Mucosa of descending colon (tissue), 3 donors: ENCODE results near the gene VIP. TPM values are rescaled to one million over a fixed set of nuclear protein-coding genes. Genes with fewer than 3 reads are reported as not detected.

Experiments
- ATAC-seq: fragments of 200-7000 bp; cut with Tn5 transposase; one replicate; pipeline ENCODE4 v1.9.1; 2020; ENCODE audit warnings: mild to moderate bottlenecking, moderate library complexity
- DNase-seq, 3 donors: peaks; one replicate each; pipeline ENCODE4 v3.0.0-alpha.2; 2020
- H3K36me3 ChIP-seq: fragments of 200-600 bp; one replicate; pipeline ENCODE4 v1.8.0; 2021; ENCODE audit warnings: low read depth, mild to moderate bottlenecking
- H3K4me1 ChIP-seq: fragments of 200-600 bp; one replicate; pipeline ENCODE4 v1.8.0; 2021; ENCODE audit warnings: low read depth, mild to moderate bottlenecking
- H3K4me3 ChIP-seq: fragments of 200-600 bp; one replicate; pipeline ENCODE4 v1.8.0; 2021; ENCODE audit warnings: mild to moderate bottlenecking
- H3K9me3 ChIP-seq: fragments of 200-600 bp; one replicate; pipeline ENCODE4 v1.8.0; 2021; ENCODE audit warnings: mild to moderate bottlenecking
- CTCF ChIP-seq: fragments of 200-600 bp; IDR thresholded peaks from one replicate; pipeline ENCODE4 v1.8.0; 2022; ENCODE audit warnings: antibody characterized with exemption, mild to moderate bottlenecking
- intact Hi-C, 2 donors: fragments of 100-400 bp; cut with DNase I in 1 of 2; cut with micrococcal nuclease in 1 of 2; formaldehyde crosslinking; loops; one replicate each; pipeline versions ENCODE4 v1.11.0 to v1.11.1; 2022; cut with DNase I, micrococcal nuclease
- total RNA-seq, 3 donors: library from RNA; stranded (reverse); fragmentation: NEBNext Ultra II Directional in 2 of 3; extraction: Animal tissue kit (Norgen Biotek cat#: 25700) in 2 of 3; gene quantifications; one replicate each; pipeline versions ENCODE4 v1.2.1 to v1.2.4, GENCODE V29; 2021 to 2023
- donor health status: DM: no; HTN: no; CAD: no; lungs with moderate emphysema.
- donor health status: DM: no; HTN: no; CAD: no.
- donor health status: DM: no; HTN: yes; CAD: no.

The VIP gene
- total RNA-seq, 3 donors from 2014 or later: 6.7 to 50.2 (median 8.9) TPM

GRCh38 chr6:152720974-152721373 is 29.6 kb upstream of the VIP start:
- H3K9me3 ChIP-seq: no peaks in the 10 kb centered on the region
- intact Hi-C loops: no loop called here
- no peaks in the 10 kb centered on the region for H3K4me1 ChIP-seq
- no peak overlapping the region for H3K4me3 ChIP-seq
- H3K36me3 ChIP-seq: no peaks in the 10 kb centered on the region
- no peak for ATAC-seq
- DNase-seq: no peak
- TF ChIP-seq CTCF: no peak

GRCh38 chr6:152721956-152722355 is 28.6 kb upstream of the VIP start:
- ATAC-seq: no peak
- intact Hi-C loops: no loop called here
- Histone ChIP-seq H3K9me3 (no peaks in the 10 kb centered on the region), H3K4me1 (no peaks in the 10 kb centered on the region), H3K36me3 (no peaks in the 10 kb centered on the region), H3K4me3 (no peak overlapping the region)
- no peak for TF ChIP-seq CTCF
- no peak for DNase-seq

GRCh38 chr6:152723398-152723797 is 27.2 kb upstream of the VIP start:
- H3K4me1 ChIP-seq: no peaks in the 10 kb centered on the region

GRCh38 chr6:152726313-152726712 is 24.3 kb upstream of the VIP start:
- DNase-seq (no peak), ATAC-seq (no peak)
- Histone ChIP-seq H3K9me3 (no peaks in the 10 kb centered on the region), H3K4me3 (no peak overlapping the region), H3K36me3 (no peaks in the 10 kb centered on the region), H3K4me1 (no peaks in the 10 kb centered on the region)
- intact Hi-C loops: no loop called here
- TF ChIP-seq CTCF: no peak

More at GRCh38 chr6:152723398-152723797, 27.2 kb upstream of the VIP start:
- no peak for DNase-seq
- intact Hi-C loops: no loop called here
- ATAC-seq: no peak
- no peak for TF ChIP-seq CTCF
- Histone ChIP-seq H3K36me3 (no peaks in the 10 kb centered on the region), H3K4me3 (no peak overlapping the region), H3K9me3 (no peaks in the 10 kb centered on the region)

- Histone ChIP-seq H3K4me3 (no peak overlapping the region), H3K36me3 (no peaks in the 10 kb centered on the region), H3K4me1 (no peaks in the 10 kb centered on the region), H3K9me3 (no peaks in the 10 kb centered on the region)
- TF ChIP-seq CTCF: no peak
- DNase-seq: no peak
- intact Hi-C loops: no loop called here
- ATAC-seq: no peak
These were observed 23.1 kb upstream of the VIP start for GRCh38 chr6:152727507-152727906.

GRCh38 chr6:152734630-152735029 is 16.0 kb upstream of the VIP start:
- TF ChIP-seq CTCF: no peak
- intact Hi-C loops: no loop called here
- no peaks in the 10 kb centered on the region for H3K4me1 ChIP-seq
- DNase-seq: no peak
- H3K4me3 ChIP-seq: no peak overlapping the region
- ATAC-seq: no peak
- H3K36me3 ChIP-seq: no peaks in the 10 kb centered on the region
- no peaks in the 10 kb centered on the region for H3K9me3 ChIP-seq
